HEK293T (cell line): ENCODE results near the gene MAGI2.

ENCODE experiments used
- ARNT ChIP-seq: fragments of 450-650 bp; IDR thresholded peaks from 2 replicates; pipeline ENCODE4 v1.6.1; 2017; ENCODE audit warnings: mild to moderate bottlenecking
- BHLHE40 ChIP-seq: fragments of 450-650 bp; IDR thresholded peaks from 2 replicates; pipeline ENCODE4 v1.6.1; 2016; ENCODE audit warnings: mild to moderate bottlenecking, moderate library complexity, borderline replicate concordance
- CTBP1 ChIP-seq: fragments of 450-650 bp; IDR thresholded peaks from 2 replicates; pipeline ENCODE4 v1.6.1; 2016; ENCODE audit warnings: borderline replicate concordance
- ELF4 ChIP-seq: fragments of 450-650 bp; IDR thresholded peaks from 2 replicates; pipeline ENCODE4 v1.6.1; 2017; ENCODE audit warnings: antibody characterized with exemption
- FOXA1 ChIP-seq: fragments of 450-650 bp; IDR thresholded peaks from 2 replicates; pipeline ENCODE4 v1.6.1; 2016; ENCODE audit warnings: mild to moderate bottlenecking
- FOXK2 ChIP-seq: fragments of 450-650 bp; IDR thresholded peaks from 2 replicates; pipeline ENCODE4 v1.6.1; 2016; ENCODE audit warnings: mild to moderate bottlenecking
- FOXM1 ChIP-seq: fragments of 450-650 bp; IDR thresholded peaks from 2 replicates; pipeline ENCODE4 v1.6.1; 2017; ENCODE audit warnings: mild to moderate bottlenecking, borderline replicate concordance
- HDGF ChIP-seq: fragments of 450-650 bp; IDR thresholded peaks from 2 replicates; pipeline ENCODE4 v1.6.1; 2017; ENCODE audit warnings: antibody characterized with exemption, borderline replicate concordance
- LEF1 ChIP-seq: fragments of 450-650 bp; IDR thresholded peaks from 2 replicates; pipeline ENCODE4 v1.6.1; 2017; ENCODE audit warnings: mild to moderate bottlenecking, borderline replicate concordance
- PKNOX1 ChIP-seq: fragments of 450-650 bp; IDR thresholded peaks from 2 replicates; pipeline ENCODE4 v1.6.1; 2016
- SP1 ChIP-seq: fragments of 450-650 bp; IDR thresholded peaks from 2 replicates; pipeline ENCODE4 v1.6.1; 2017
- SUZ12 ChIP-seq: fragments of 450-650 bp; IDR thresholded peaks from 2 replicates; pipeline ENCODE4 v1.6.1; 2016; ENCODE audit warnings: mild to moderate bottlenecking
- TARDBP ChIP-seq: fragments of 450-650 bp; IDR thresholded peaks from 2 replicates; pipeline ENCODE4 v1.6.1; 2016
- ZNF384 ChIP-seq: fragments of 450-650 bp; IDR thresholded peaks from 2 replicates; pipeline ENCODE4 v1.6.1; 2016

- TF ChIP-seq FOXK2 (no peak), TARDBP (no peak), PKNOX1 (no peak), HDGF (no peak), ARNT (no peak), SP1 (no peak), SUZ12 (no peak), BHLHE40 (no peak), ELF4 (no peak), FOXA1 (no peak), FOXM1 (no peak), LEF1 (no peak), CTBP1 (no peak), ZNF384 (no peak)
These were observed 844.2 kb downstream of the MAGI2 start for GRCh38 chr7:78609281-78609680.
